Tibial nerve (tissue), 3 donors: ENCODE results near the gene MTMR3.

Experiments
- POLR2A ChIP-seq, 2 donors: fragments of 450-650 bp; IDR thresholded peaks; one replicate each; pipeline ENCODE4 v1.6.1; 2017; ENCODE audit warnings: antibody characterized with exemption in 2 of 2, mild to moderate bottlenecking in 2 of 2, moderate library complexity in 2 of 2
- TF ChIP-seq, protein P1 (sequence below), 5 experiments: fragments of 200-600 bp in 3 of 5; fragments of 450-650 bp in 2 of 5; sonication (generic) in 3 of 5; IDR thresholded peaks; one replicate each; pipeline ENCODE4 v1.5.1; 2016 to 2019; ENCODE audit warnings: antibody characterized with exemption in 5 of 5, mild to moderate bottlenecking in 3 of 5, moderate library complexity in 2 of 5

DNA sequence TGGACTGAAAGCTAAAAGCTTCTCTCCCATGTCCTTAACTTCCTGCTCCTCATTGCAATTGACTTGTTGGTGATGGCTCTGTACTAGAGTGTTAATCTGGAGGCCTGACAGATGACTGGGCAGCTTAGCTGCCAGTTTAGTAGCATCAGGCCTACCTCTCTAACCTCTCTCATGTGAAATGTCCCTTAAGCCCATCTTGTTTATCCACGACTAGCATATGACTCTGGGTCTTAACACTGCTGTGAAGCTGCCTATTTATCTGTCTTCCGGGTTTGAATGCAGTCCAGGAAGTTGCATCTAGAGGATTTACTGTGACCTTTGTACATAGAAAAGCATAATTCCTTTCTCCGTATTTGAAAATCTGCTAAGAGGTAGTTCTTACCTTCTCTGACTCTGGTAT is 112.0 kb downstream of the MTMR3 start:
- TF ChIP-seq, protein P1, sequence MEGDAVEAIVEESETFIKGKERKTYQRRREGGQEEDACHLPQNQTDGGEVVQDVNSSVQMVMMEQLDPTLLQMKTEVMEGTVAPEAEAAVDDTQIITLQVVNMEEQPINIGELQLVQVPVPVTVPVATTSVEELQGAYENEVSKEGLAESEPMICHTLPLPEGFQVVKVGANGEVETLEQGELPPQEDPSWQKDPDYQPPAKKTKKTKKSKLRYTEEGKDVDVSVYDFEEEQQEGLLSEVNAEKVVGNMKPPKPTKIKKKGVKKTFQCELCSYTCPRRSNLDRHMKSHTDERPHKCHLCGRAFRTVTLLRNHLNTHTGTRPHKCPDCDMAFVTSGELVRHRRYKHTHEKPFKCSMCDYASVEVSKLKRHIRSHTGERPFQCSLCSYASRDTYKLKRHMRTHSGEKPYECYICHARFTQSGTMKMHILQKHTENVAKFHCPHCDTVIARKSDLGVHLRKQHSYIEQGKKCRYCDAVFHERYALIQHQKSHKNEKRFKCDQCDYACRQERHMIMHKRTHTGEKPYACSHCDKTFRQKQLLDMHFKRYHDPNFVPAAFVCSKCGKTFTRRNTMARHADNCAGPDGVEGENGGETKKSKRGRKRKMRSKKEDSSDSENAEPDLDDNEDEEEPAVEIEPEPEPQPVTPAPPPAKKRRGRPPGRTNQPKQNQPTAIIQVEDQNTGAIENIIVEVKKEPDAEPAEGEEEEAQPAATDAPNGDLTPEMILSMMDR (IDR thresholded peaks at IDR 0.05) = no peak
- no peak for TF ChIP-seq POLR2A (IDR thresholded peaks at IDR 0.05)
